D721Med (cell line): ENCODE data around the gene NELL2.

Source experiments
- DNase-seq: peaks from one replicate; pipeline ENCODE4 v3.0.0; 2011; ENCODE audit warnings: low spot score; ENCODE audit not compliant: insufficient read length
- FAIRE-seq: peaks from 2 replicates; lab custom pipeline; 2011; peaks lifted over from hg19 to GRCh38; lab: Jason Lieb, UNC
- CTCF ChIP-seq: IDR thresholded peaks from 2 replicates; pipeline ENCODE4 v1.5.1; 2012; ENCODE audit warnings: mild to moderate bottlenecking, control low read depth; ENCODE audit not compliant: insufficient read depth; ENCODE audit errors: missing control alignments

Gene NELL2

GRCh38 chr12:44847888-44848702 is 28.0 kb downstream of the NELL2 start:
- DNase-seq (no peak), FAIRE-seq (no peak)
- no peak for TF ChIP-seq CTCF

- FAIRE-seq = no peak
- DNase-seq = no peak
- TF ChIP-seq CTCF = no peak
Observed at GRCh38 chr12:44847403-44847802, 28.7 kb downstream of the NELL2 start.

- no peak for TF ChIP-seq CTCF
- DNase-seq (no peak), FAIRE-seq (no peak)
Observed at GRCh38 chr12:44846826-44847225, 29.3 kb downstream of the NELL2 start.

GRCh38 chr12:44842669-44843068 is 33.4 kb downstream of the NELL2 start:
- TF ChIP-seq CTCF = no peak
- no peak for DNase-seq
- FAIRE-seq = no peak

GRCh38 chr12:44839785-44840184 is 36.3 kb downstream of the NELL2 start:
- FAIRE-seq (no peak), DNase-seq (no peak)
- no peak for TF ChIP-seq CTCF

- FAIRE-seq = no peak
Observed at GRCh38 chr12:44837114-44837755, 38.9 kb downstream of the NELL2 start.

More at GRCh38 chr12:44837114-44837755, 38.9 kb downstream of the NELL2 start:
- DNase-seq = no peak
- no peak for TF ChIP-seq CTCF
